HEK293 (cell line): ENCODE measurements around the gene BEND2.

Experiments
- CTCF ChIA-PET: fragments of 350-600 bp; formaldehyde crosslinking; extraction: SDS; loops from one replicate; lab custom pipeline; 2021; ENCODE audit warnings: antibody characterized with exemption; lab: Yijun Ruan, JAX
- POLR2A ChIA-PET: fragments of 300-600 bp; formaldehyde crosslinking; extraction: SDS; loops from one replicate; lab custom pipeline; 2020; ENCODE audit warnings: antibody characterized with exemption, inconsistent platforms; lab: Yijun Ruan, JAX
- H3K27ac ChIP-seq: fragments of 200-500 bp; sonication (Bioruptor generic); 2 replicates; pipeline ENCODE4 v1.5.1; 2014; ENCODE audit warnings: low read depth, low read length, control low read depth, inconsistent platforms; ENCODE audit errors: extremely low read depth
- H3K36me3 ChIP-seq, 2 experiments: fragments of 200-500 bp in 1 of 2; sonication (Bioruptor generic) in 1 of 2; 1 replicate in 1 of 2; 2 replicates in 1 of 2; pipeline ENCODE4 v1.5.1; 2014 to 2017; ENCODE audit warnings: inconsistent platforms in 2 of 2, low read length in 2 of 2; ENCODE audit not compliant: control insufficient read depth in 2 of 2, insufficient read depth in 1 of 2
- H3K4me1 ChIP-seq: fragments of 200-500 bp; sonication (Bioruptor generic); 2 replicates; pipeline ENCODE4 v1.5.1; 2014; ENCODE audit warnings: mild to moderate bottlenecking, low read length, inconsistent platforms; ENCODE audit not compliant: control insufficient read depth, insufficient read depth
- H3K4me3 ChIP-seq: 2 replicates; pipeline ENCODE4 v1.5.1; 2011; ENCODE audit warnings: low read depth, mild to moderate bottlenecking, control low read depth, low read length, moderate library complexity
- H3K9me3 ChIP-seq: fragments of 200-500 bp; sonication (Bioruptor generic); 2 replicates; pipeline ENCODE4 v1.5.1; 2014; ENCODE audit warnings: low read depth, low read length, inconsistent platforms; ENCODE audit not compliant: control insufficient read depth, insufficient read depth
- ATF2 ChIP-seq: fragments of 450-650 bp; formaldehyde crosslinking; IDR thresholded peaks from 2 replicates; pipeline ENCODE4 v1.5.1; 2016; ENCODE audit warnings: missing biosample characterization, missing genetic modification characterization, low read depth
- FEZF1 ChIP-seq: fragments of 450-650 bp; formaldehyde crosslinking; IDR thresholded peaks from 2 replicates; pipeline ENCODE4 v1.5.1; 2016; ENCODE audit warnings: missing biosample characterization, missing genetic modification characterization
- HOXC10 ChIP-seq: sonication (generic); formaldehyde crosslinking; IDR thresholded peaks from 2 replicates; pipeline ENCODE4 v1.8.1; 2023; ENCODE audit warnings: mild to moderate bottlenecking, missing genetic modification reagents
- KLF1 ChIP-seq: fragments of 450-650 bp; formaldehyde crosslinking; IDR thresholded peaks from 2 replicates; pipeline ENCODE4 v1.5.1; 2016; ENCODE audit warnings: missing biosample characterization, missing genetic modification characterization
- SALL2 ChIP-seq: fragments of 450-650 bp; formaldehyde crosslinking; IDR thresholded peaks from 2 replicates; pipeline ENCODE4 v1.5.0; 2017; ENCODE audit warnings: missing biosample characterization, mild to moderate bottlenecking, missing genetic modification characterization, borderline replicate concordance
- SETDB1 ChIP-seq: IDR thresholded peaks from one replicate; pipeline ENCODE4 v1.6.1; 2017; ENCODE audit warnings: mild to moderate bottlenecking, low read length, moderate library complexity, mixed read lengths; ENCODE audit not compliant: insufficient read length
- ZBTB17 ChIP-seq: fragments of 450-650 bp; formaldehyde crosslinking; IDR thresholded peaks from 2 replicates; pipeline ENCODE4 v1.5.1; 2016; ENCODE audit warnings: missing biosample characterization, missing genetic modification characterization
- ZIC2 ChIP-seq: fragments of 450-650 bp; formaldehyde crosslinking; IDR thresholded peaks from 2 replicates; pipeline ENCODE4 v1.5.1; 2016; ENCODE audit warnings: missing biosample characterization, missing genetic modification characterization
- ZNF146 ChIP-seq: fragments of 450-650 bp; formaldehyde crosslinking; IDR thresholded peaks from 2 replicates; pipeline ENCODE4 v1.5.1; 2016; ENCODE audit warnings: missing biosample characterization, missing genetic modification characterization
- ZNF16 ChIP-seq: fragments of 450-650 bp; formaldehyde crosslinking; IDR thresholded peaks from 2 replicates; pipeline ENCODE4 v1.5.1; 2016; ENCODE audit warnings: low read depth, missing biosample characterization, missing genetic modification characterization
- ZNF169 ChIP-seq: fragments of 450-650 bp; formaldehyde crosslinking; IDR thresholded peaks from 2 replicates; pipeline ENCODE4 v1.5.1; 2016; ENCODE audit warnings: missing biosample characterization, missing genetic modification characterization
- ZNF214 ChIP-seq: fragments of 450-650 bp; formaldehyde crosslinking; IDR thresholded peaks from 2 replicates; pipeline ENCODE4 v1.5.1; 2017; ENCODE audit warnings: missing biosample characterization, mild to moderate bottlenecking, missing genetic modification characterization, borderline replicate concordance
- ZNF37A ChIP-seq: fragments of 450-650 bp; IDR thresholded peaks from 2 replicates; pipeline ENCODE4 v1.5.1; 2018; ENCODE audit warnings: missing biosample characterization, missing genetic modification characterization
- ZNF398 ChIP-seq: fragments of 450-650 bp; formaldehyde crosslinking; IDR thresholded peaks from 2 replicates; pipeline ENCODE4 v1.5.1; 2017; ENCODE audit warnings: missing biosample characterization, missing genetic modification characterization
- ZNF416 ChIP-seq: fragments of 450-650 bp; formaldehyde crosslinking; IDR thresholded peaks from 2 replicates; pipeline ENCODE4 v1.5.1; 2016; ENCODE audit warnings: missing biosample characterization, missing genetic modification characterization
- ZNF521 ChIP-seq: fragments of 450-650 bp; formaldehyde crosslinking; IDR thresholded peaks from 2 replicates; pipeline ENCODE4 v1.5.1; 2017; ENCODE audit warnings: missing biosample characterization, mild to moderate bottlenecking, missing genetic modification characterization
- ZNF530 ChIP-seq: fragments of 450-650 bp; formaldehyde crosslinking; IDR thresholded peaks from 2 replicates; pipeline ENCODE4 v1.5.1; 2016; ENCODE audit warnings: low read depth, missing biosample characterization, missing genetic modification characterization
- ZNF549 ChIP-seq: fragments of 450-650 bp; IDR thresholded peaks from 2 replicates; pipeline ENCODE4 v1.5.1; 2018; ENCODE audit warnings: missing biosample characterization, missing genetic modification characterization, mild to moderate bottlenecking, inconsistent platforms, moderate library complexity
- ZNF596 ChIP-seq: fragments of 450-650 bp; IDR thresholded peaks from 2 replicates; pipeline ENCODE4 v1.5.0; 2018; ENCODE audit warnings: missing biosample characterization, mild to moderate bottlenecking, missing genetic modification characterization, moderate library complexity
- ZNF600 ChIP-seq: fragments of 450-650 bp; formaldehyde crosslinking; IDR thresholded peaks from 2 replicates; pipeline ENCODE4 v1.5.1; 2016; ENCODE audit warnings: missing biosample characterization, missing genetic modification characterization
- ZNF623 ChIP-seq: fragments of 450-650 bp; formaldehyde crosslinking; IDR thresholded peaks from 2 replicates; pipeline ENCODE4 v1.5.1; 2016; ENCODE audit warnings: missing biosample characterization, missing genetic modification characterization
- ZNF624 ChIP-seq: fragments of 450-650 bp; formaldehyde crosslinking; IDR thresholded peaks from 2 replicates; pipeline ENCODE4 v1.5.1; 2017; ENCODE audit warnings: missing biosample characterization, missing genetic modification characterization
- ZNF654 ChIP-seq: fragments of 450-650 bp; formaldehyde crosslinking; IDR thresholded peaks from 2 replicates; pipeline ENCODE4 v1.5.1; 2016; ENCODE audit warnings: low read depth, missing biosample characterization, missing genetic modification characterization
- ZNF658 ChIP-seq: fragments of 450-650 bp; formaldehyde crosslinking; IDR thresholded peaks from 2 replicates; pipeline ENCODE4; 2016; ENCODE audit warnings: missing biosample characterization, missing genetic modification characterization
- ZNF704 ChIP-seq: fragments of 450-650 bp; formaldehyde crosslinking; IDR thresholded peaks from 2 replicates; pipeline ENCODE4 v1.5.1; 2016; ENCODE audit warnings: missing biosample characterization, missing genetic modification characterization
- ZNF830 ChIP-seq: fragments of 450-650 bp; IDR thresholded peaks from 2 replicates; pipeline ENCODE4 v1.5.0; 2018; ENCODE audit warnings: missing biosample characterization, missing genetic modification characterization, low read depth, mild to moderate bottlenecking, moderate library complexity
- ZSCAN16 ChIP-seq: fragments of 450-650 bp; formaldehyde crosslinking; IDR thresholded peaks from 2 replicates; pipeline ENCODE4 v1.5.1; 2016; ENCODE audit warnings: missing biosample characterization, missing genetic modification characterization
- TF ChIP-seq, protein P1 (sequence below): fragments of 450-650 bp; formaldehyde crosslinking; IDR thresholded peaks from 2 replicates; pipeline ENCODE4 v1.5.1; 2016; ENCODE audit warnings: missing biosample characterization, missing genetic modification characterization
- TF ChIP-seq, protein P2 (sequence below): fragments of 450-650 bp; formaldehyde crosslinking; IDR thresholded peaks from 2 replicates; pipeline ENCODE4 v1.5.1; 2016; ENCODE audit warnings: missing biosample characterization, missing genetic modification characterization

BEND2 gene

DNA sequence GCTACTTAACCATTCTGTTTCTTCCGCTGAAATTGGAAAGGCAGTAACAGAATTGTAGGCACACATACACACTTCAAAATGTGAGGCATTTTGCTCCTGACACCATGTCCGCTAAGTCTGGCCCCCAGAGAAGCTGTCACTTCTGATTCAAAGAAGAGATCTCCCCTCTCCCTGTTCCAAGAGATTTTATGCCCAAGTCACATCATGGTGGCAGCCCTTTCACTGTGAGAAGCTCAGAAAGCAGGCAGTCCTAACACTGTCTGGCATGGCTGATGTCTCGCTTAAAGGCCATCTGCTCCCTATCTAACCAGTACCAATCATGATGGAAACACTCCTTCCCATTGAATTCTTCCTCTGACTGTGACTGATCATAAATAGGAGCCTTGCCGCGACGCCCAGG lies 83.9 kb downstream of the BEND2 start:
- CTCF ChIA-PET: interaction anchor here (0.7 kb wide), 1 partner anchor 86 kb away, joined by 3 read pairs; no protein-coding TSS in a partner anchor
- no peaks in the 10 kb centered on the region for H3K9me3 ChIP-seq
- no peak overlapping the region for H3K27ac ChIP-seq
- H3K36me3 ChIP-seq: no peaks in the 10 kb centered on the region
- no peak for TF ChIP-seq SETDB1
- no peak for TF ChIP-seq ZNF398
- TF ChIP-seq HOXC10: no peak
- no peak for TF ChIP-seq ZNF623
- TF ChIP-seq FEZF1 (tag by site-specific recombination): no peak
- TF ChIP-seq SALL2 (tag by site-specific recombination): no peak
- TF ChIP-seq ZNF624 (tag by site-specific recombination): no peak
- TF ChIP-seq ZNF416 (tag by site-specific recombination): no peak
- no peak for TF ChIP-seq ATF2 (tag by site-specific recombination)
- TF ChIP-seq ZNF658: no peak
- TF ChIP-seq ZNF521 (tag by site-specific recombination): no peak
- TF ChIP-seq KLF1 (tag by site-specific recombination): no peak
- TF ChIP-seq, all 188 proteins: peak for 0
- POLR2A ChIA-PET: no interaction called here
- H3K4me3 ChIP-seq: no peak overlapping the region
- no peaks in the 10 kb centered on the region for H3K4me1 ChIP-seq

- POLR2A ChIA-PET: no interaction called here
- Histone ChIP-seq H3K4me1 (no peaks in the 10 kb centered on the region), H3K36me3 (no peaks in the 10 kb centered on the region), H3K9me3 (no peaks in the 10 kb centered on the region), H3K4me3 (no peak overlapping the region), H3K27ac (no peak overlapping the region)
- TF ChIP-seq, protein P1, sequence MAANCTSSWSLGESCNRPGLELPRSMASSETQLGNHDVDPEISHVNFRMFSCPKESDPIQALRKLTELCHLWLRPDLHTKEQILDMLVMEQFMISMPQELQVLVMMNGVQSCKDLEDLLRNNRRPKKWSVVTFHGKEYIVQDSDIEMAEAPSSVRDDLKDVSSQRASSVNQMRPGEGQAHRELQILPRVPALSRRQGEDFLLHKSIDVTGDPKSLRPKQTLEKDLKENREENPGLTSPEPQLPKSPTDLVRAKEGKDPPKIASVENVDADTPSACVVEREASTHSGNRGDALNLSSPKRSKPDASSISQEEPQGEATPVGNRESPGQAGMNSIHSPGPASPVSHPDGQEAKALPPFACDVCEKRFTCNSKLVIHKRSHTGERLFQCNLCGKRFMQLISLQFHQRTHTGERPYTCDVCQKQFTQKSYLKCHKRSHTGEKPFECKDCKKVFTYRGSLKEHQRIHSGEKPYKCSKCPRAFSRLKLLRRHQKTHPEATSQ (tag by site-specific recombination): no peak
- TF ChIP-seq ZNF146 (tag by site-specific recombination): no peak
- no peak for TF ChIP-seq KLF1 (tag by site-specific recombination)
- no peak for TF ChIP-seq ZNF704
- no peak for TF ChIP-seq ZSCAN16 (tag by site-specific recombination)
- TF ChIP-seq ZNF830 (tag by site-specific recombination): no peak
- no peak for TF ChIP-seq ZNF600 (tag by site-specific recombination)
- TF ChIP-seq ZNF169 (tag by site-specific recombination): no peak
- TF ChIP-seq, protein P2, sequence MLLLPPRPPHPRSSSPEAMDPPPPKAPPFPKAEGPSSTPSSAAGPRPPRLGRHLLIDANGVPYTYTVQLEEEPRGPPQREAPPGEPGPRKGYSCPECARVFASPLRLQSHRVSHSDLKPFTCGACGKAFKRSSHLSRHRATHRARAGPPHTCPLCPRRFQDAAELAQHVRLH (tag by site-specific recombination): no peak
- TF ChIP-seq ZNF549 (tag by site-specific recombination): no peak
- no peak for TF ChIP-seq ZNF596 (tag by site-specific recombination)
- TF ChIP-seq ZNF214 (tag by site-specific recombination): no peak
- TF ChIP-seq ZNF654: no peak
- no peak for TF ChIP-seq ZIC2 (tag by site-specific recombination)
- TF ChIP-seq ZNF37A: no peak
- TF ChIP-seq ZBTB17 (tag by site-specific recombination): no peak
- TF ChIP-seq ZNF530 (tag by site-specific recombination): no peak
- TF ChIP-seq ZNF16 (tag by site-specific recombination): no peak
- CTCF ChIA-PET: interaction anchor here (0.6 kb wide), 1 partner anchor 345 kb away, joined by 3 read pairs; no protein-coding TSS in a partner anchor
Measured at GRCh38 chrX:18133605-18134004, 87.1 kb downstream of the BEND2 start.
